Heart right ventricle (tissue), 16 donors: ENCODE data around the gene LONP1. TPM values are rescaled to one million over a fixed set of nuclear protein-coding genes. Genes with fewer than 3 reads are reported as not detected.

Source experiments
- ATAC-seq, 8 donors: fragments of 200-7000 bp; cut with Tn5 transposase; one replicate each; pipeline ENCODE4 v1.9.1; 2020; ENCODE audit warnings: mild to moderate bottlenecking in 8 of 8, moderate library complexity in 8 of 8, moderate number of reproducible peaks in 1 of 8
- DNase-seq, 2 donors: peaks; one replicate each; pipeline ENCODE4 v3.0.0-alpha.2; 2020
- H3K27ac ChIP-seq, 10 donors: fragments of 200-600 bp; sonication (generic) in 2 of 10; one replicate each; pipeline versions ENCODE4 v1.5.0 to v1.8.0; 2020 to 2022; ENCODE audit warnings: mild to moderate bottlenecking in 3 of 10
- H3K27me3 ChIP-seq, 7 donors: fragments of 200-600 bp; one replicate each; pipeline ENCODE4 v1.8.0; 2021 to 2022; ENCODE audit warnings: mild to moderate bottlenecking in 2 of 7
- H3K36me3 ChIP-seq, 9 donors: fragments of 200-600 bp; sonication (generic) in 1 of 9; one replicate each; pipeline versions ENCODE4 v1.5.0 to v1.8.0; 2020 to 2022; ENCODE audit warnings: mild to moderate bottlenecking in 2 of 9
- H3K4me1 ChIP-seq, 9 donors: fragments of 200-600 bp; sonication (generic) in 1 of 9; one replicate each; pipeline versions ENCODE4 v1.5.0 to v1.8.0; 2020 to 2022; ENCODE audit warnings: mild to moderate bottlenecking in 4 of 9
- H3K4me3 ChIP-seq, 10 donors: fragments of 200-600 bp; sonication (generic) in 2 of 10; one replicate each; pipeline versions ENCODE4 v1.5.0 to v1.8.0; 2020 to 2022; ENCODE audit warnings: mild to moderate bottlenecking in 7 of 10, moderate library complexity in 2 of 10
- H3K9me3 ChIP-seq, 11 donors: fragments of 200-600 bp in 10 of 11; sonication (generic) in 2 of 11; one replicate each; pipeline versions ENCODE4 v1.5.0 to v1.8.0; 2013 to 2022; ENCODE audit warnings: mild to moderate bottlenecking in 2 of 11, control low read depth in 1 of 11, moderate library complexity in 1 of 11
- CTCF ChIP-seq, 9 donors: fragments of 200-600 bp; sonication (generic) in 2 of 9; IDR thresholded peaks; one replicate each; pipeline versions ENCODE4 v1.5.0 to v1.8.0; 2021 to 2022; ENCODE audit warnings: antibody characterized with exemption in 9 of 9, mild to moderate bottlenecking in 5 of 9, moderate library complexity in 1 of 9
- WGBS, 2 donors: extraction: QIAGEN DNeasy Blood & Tissue Kit; methylation state at CpG; one replicate each; pipeline ENCODE4 v1.1.7; 2013; ENCODE audit warnings: inconsistent platforms in 1 of 2; 5-methylcytosine and 5-hydroxymethylcytosine counted together
- intact Hi-C, 10 donors: fragments of 100-400 bp; cut with DNase I; formaldehyde crosslinking; loops; one replicate each; pipeline versions ENCODE4 v1.11.1 to v1.14.2; 2022
- polyA plus RNA-seq, 2 donors: library from polyadenylated mRNA; stranded (reverse); fragments of 200-250 nt; gene quantifications; one replicate each; pipeline ENCODE4 v1.2.3, GENCODE V29; 2013
- total RNA-seq, 10 donors: library from RNA; stranded (reverse); fragmentation: NEBNext Ultra II Directional in 3 of 10; extraction: Animal tissue kit (Norgen Biotek cat#: 25700) in 3 of 10; gene quantifications; one replicate each; pipeline versions ENCODE4 v1.2.1 to v1.2.4, GENCODE V29; 2021 to 2023
- donor health status: Arrhythmogenic right ventricular cardiomyopathy.
- donor health status: ischemic (EF 13 %, LVEDD 7.1; RV severe dilation, severe dysfunction).
- donor health status: healthy with polysubstance abuse.
- donor health status: DM: no; HTN: yes; CAD: no.
- donor health status: DM: no; HTN: no; CAD: no.
- donor health status: ischemic (EF 25% LVEDD 6.9; RV normal size, moderate dysfunction).
- donor health status: ischemic (EF 25% LVEDD 5.7; RV mildly dilated, moderate dysfunction).
- donor health status: healthy.
- donor health status: DM: yes; HTN: yes; CAD: no.
- donor health status: Ischemic cardiomyopathy.
- donor health status: ischemic (EF 35%, LVEDD 5.7; RV mildly dilated, moderate dysfunction).
- donor health status: nonischemic (EF 11% LVEDD 7.7; RV severe dilation, severe dysfunction).
- donor health status: DM: yes; HTN: yes; CAD: no.
- donor health status: PGD.
- donor health status: ischemic (EF 29% LVEDD 5.4; RV normal size, mild dysfunction).
- donor health status: nonischemic (EF 23%, LVEDD 6.1; RV moderate dilation, normal function).

Gene LONP1
- total and polyA plus RNA-seq, 12 donors, result 71.4 to 121 (median 90.5) TPM

GRCh38 chr19:5680084-5680436 is 39.9 kb downstream of the LONP1 start:
- Histone ChIP-seq H3K9me3 (no peaks in the 10 kb centered on the region), H3K4me3 (peak overlapping the region; percentile 32 to 97 (median 82)), H3K27me3 (no peaks in the 10 kb centered on the region), H3K27ac (peak overlapping the region; percentile 57 to 97 (median 93)), H3K36me3 (peaks cover 0 to 16% (median 0%) of the 10 kb centered on the region in 9 donors), H3K4me1 (peaks cover 5 to 32% (median 21%) of the 10 kb centered on the region in 9 donors)
- intact Hi-C loops, result loop anchor here in 3 of 10 donors (2.0 to 5.0 kb wide), 3 partner anchors 41 to 58 kb away; partner anchors contain the start of genes SAFB (in 2 of the 3), SAFB2 (in 2 of the 3), CATSPERD (in 1 of the 3) and LONP1 (in 1 of the 3)
- DNase-seq (peak in 1 of 2 donors; percentile 58), ATAC-seq (peak in 6 of 8 donors; percentile 1 to 15 (median 9))
- no peak for TF ChIP-seq CTCF (IDR thresholded peaks at IDR 0.05)
- WGBS, 2 donors, result 0 to 1% methylated on average over 23 of the region's 23 CpGs

- peak overlapping the region; percentile 57 to 97 (median 93) for H3K27ac ChIP-seq
- intact Hi-C loops, result loop anchor here in 4 of 10 donors (2.0 to 5.0 kb wide), 4 partner anchors 41 to 57 kb away; partner anchors contain the start of genes SAFB (in 3 of the 4), SAFB2 (in 3 of the 4), CATSPERD (in 1 of the 4) and LONP1 (in 1 of the 4)
- peak overlapping the region; percentile 32 to 97 (median 82) for H3K4me3 ChIP-seq
- WGBS, 2 donors, result 20 to 22% methylated on average over 26 of the region's 26 CpGs
- no peaks in the 10 kb centered on the region for H3K27me3 ChIP-seq
- H3K36me3 ChIP-seq, result peaks cover 0 to 16% (median 0%) of the 10 kb centered on the region in 9 donors
- ATAC-seq, result peak in 2 of 8 donors; percentile 2 to 3
- no peak for TF ChIP-seq CTCF (IDR thresholded peaks at IDR 0.05)
- DNase-seq, result peak in 1 of 2 donors; percentile 39
- H3K4me1 ChIP-seq, result peaks cover 5 to 32% (median 21%) of the 10 kb centered on the region in 9 donors
- H3K9me3 ChIP-seq, result no peaks in the 10 kb centered on the region
Measured at GRCh38 chr19:5679289-5680083, 40.5 kb downstream of the LONP1 start.

GRCh38 chr19:5678071-5678718 is 41.8 kb downstream of the LONP1 start:
- Histone ChIP-seq H3K36me3 (peaks cover 0 to 16% (median 0%) of the 10 kb centered on the region in 9 donors), H3K27me3 (no peaks in the 10 kb centered on the region), H3K4me1 (peaks cover 5 to 32% (median 21%) of the 10 kb centered on the region in 9 donors), H3K27ac (no peak overlapping the region), H3K4me3 (no peak overlapping the region), H3K9me3 (no peaks in the 10 kb centered on the region)
- DNase-seq (no peak), ATAC-seq (no peak)
- 92 to 93% methylated on average over 22 of the region's 22 CpGs for WGBS, 2 donors
- TF ChIP-seq CTCF (IDR thresholded peaks at IDR 0.05), result no peak
- intact Hi-C loops, result loop anchor here in 2 of 10 donors (5.0 kb wide), 2 partner anchors 51 to 56 kb away; partner anchors contain the start of genes SAFB (in 1 of the 2) and SAFB2 (in 1 of the 2)

GRCh38 chr19:5677580-5677979 is 42.4 kb downstream of the LONP1 start:
- DNase-seq (no peak), ATAC-seq (no peak)
- Histone ChIP-seq H3K4me1 (peaks cover 5 to 32% (median 21%) of the 10 kb centered on the region in 9 donors), H3K4me3 (no peak overlapping the region), H3K27me3 (no peaks in the 10 kb centered on the region), H3K9me3 (no peaks in the 10 kb centered on the region), H3K36me3 (peaks cover 0 to 16% (median 0%) of the 10 kb centered on the region in 9 donors), H3K27ac (no peak overlapping the region)
- no peak for TF ChIP-seq CTCF (IDR thresholded peaks at IDR 0.05)
- intact Hi-C loops, result loop anchor here in 2 of 10 donors (5.0 kb wide), 2 partner anchors 50 to 55 kb away; partner anchors contain the start of genes SAFB (in 1 of the 2) and SAFB2 (in 1 of the 2)
- WGBS, 2 donors, result 89 to 90% methylated on average over 9 of the region's 9 CpGs
